Esophagus squamous epithelium (tissue), 4 donors: Measurements from ENCODE around the gene BAZ2B.

Experiments used
- POLR2A ChIP-seq, 4 donors: fragments of 450-650 bp; IDR thresholded peaks; one replicate each; pipeline ENCODE4 v1.6.1; 2017; ENCODE audit warnings: antibody characterized with exemption in 4 of 4, mild to moderate bottlenecking in 4 of 4, moderate library complexity in 3 of 4
- TF ChIP-seq, protein P1 (sequence below), 6 experiments: fragments of 450-650 bp in 4 of 6; fragments of 200-600 bp in 2 of 6; sonication (generic) in 2 of 6; IDR thresholded peaks; one replicate each; pipeline ENCODE4 v1.5.1; 2016 to 2019; ENCODE audit warnings: antibody characterized with exemption in 6 of 6, mild to moderate bottlenecking in 4 of 6, moderate library complexity in 4 of 6

DNA sequence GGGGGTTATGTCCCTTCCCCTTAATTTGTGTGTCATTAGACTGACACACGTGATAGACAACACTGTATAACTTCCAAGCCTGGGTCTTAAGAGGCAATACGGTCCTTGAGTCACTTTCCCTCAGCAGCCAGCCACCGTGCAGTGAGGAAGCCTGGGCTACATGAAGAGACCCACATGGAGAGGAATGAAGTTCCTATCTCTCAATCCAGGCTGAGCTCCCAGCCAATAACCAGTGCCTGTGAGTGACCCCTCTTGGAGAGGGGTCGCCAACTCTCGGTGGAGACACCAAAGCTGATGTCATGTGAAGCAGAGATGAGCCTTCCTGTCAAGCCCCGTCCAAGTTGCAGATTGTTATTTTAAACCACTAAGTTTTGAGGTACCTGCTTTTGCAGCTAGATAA is 324.2 kb downstream of the BAZ2B start:
- no peak for TF ChIP-seq POLR2A (IDR thresholded peaks at IDR 0.05)
- TF ChIP-seq, protein P1, sequence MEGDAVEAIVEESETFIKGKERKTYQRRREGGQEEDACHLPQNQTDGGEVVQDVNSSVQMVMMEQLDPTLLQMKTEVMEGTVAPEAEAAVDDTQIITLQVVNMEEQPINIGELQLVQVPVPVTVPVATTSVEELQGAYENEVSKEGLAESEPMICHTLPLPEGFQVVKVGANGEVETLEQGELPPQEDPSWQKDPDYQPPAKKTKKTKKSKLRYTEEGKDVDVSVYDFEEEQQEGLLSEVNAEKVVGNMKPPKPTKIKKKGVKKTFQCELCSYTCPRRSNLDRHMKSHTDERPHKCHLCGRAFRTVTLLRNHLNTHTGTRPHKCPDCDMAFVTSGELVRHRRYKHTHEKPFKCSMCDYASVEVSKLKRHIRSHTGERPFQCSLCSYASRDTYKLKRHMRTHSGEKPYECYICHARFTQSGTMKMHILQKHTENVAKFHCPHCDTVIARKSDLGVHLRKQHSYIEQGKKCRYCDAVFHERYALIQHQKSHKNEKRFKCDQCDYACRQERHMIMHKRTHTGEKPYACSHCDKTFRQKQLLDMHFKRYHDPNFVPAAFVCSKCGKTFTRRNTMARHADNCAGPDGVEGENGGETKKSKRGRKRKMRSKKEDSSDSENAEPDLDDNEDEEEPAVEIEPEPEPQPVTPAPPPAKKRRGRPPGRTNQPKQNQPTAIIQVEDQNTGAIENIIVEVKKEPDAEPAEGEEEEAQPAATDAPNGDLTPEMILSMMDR (IDR thresholded peaks at IDR 0.05): no peak
